HG03460 (cell line): ENCODE measurements around the gene ABCC12.

Experiments
- ATAC-seq: cut with Tn5 transposase; IDR thresholded peaks from one replicate; pipeline ENCODE4 v1.9.1; 2021; ENCODE audit not compliant: unreplicated experiment

The ABCC12 gene

DNA sequence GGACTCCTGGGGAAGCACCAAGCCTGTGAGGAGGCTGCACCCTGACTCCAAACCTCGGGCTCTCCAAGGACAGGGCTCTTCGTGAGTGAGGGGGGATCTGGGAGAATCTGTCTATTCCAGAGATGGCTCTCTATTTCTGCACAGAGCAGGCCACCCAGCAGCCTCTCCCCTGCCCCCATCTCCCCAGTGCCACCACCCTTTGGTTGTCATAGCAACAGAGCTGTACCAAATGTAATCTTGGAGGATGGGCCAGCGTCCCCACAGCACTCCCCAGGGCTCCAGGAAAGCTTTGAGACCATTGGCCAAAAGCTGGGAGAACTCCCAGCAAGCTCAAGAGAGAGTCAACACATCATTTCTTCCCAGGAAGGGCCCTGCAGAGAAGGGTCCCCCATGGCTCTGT, 49.3 kb downstream of the ABCC12 start:
- no peak for ATAC-seq
